ENCODE results near the gene ZFP3.

GRCh38 chr17:5044630-5045029, 33.6 kb upstream of the ZFP3 start:
- TF ChIP-seq CTCF (conservative IDR thresholded peaks at IDR 0.05; ENCODE audit: low read length), result no peak
- TF ChIP-seq EZH2phosphoT487 (IDR thresholded peaks at IDR 0.05; ENCODE audit: borderline replicate concordance, low read depth, low read length), result no peak

Measured in OCI-LY7 (cell line).